NCI-H82 treated with DMSO at 0.1 percent for 48 hours (cell line): ENCODE results near the gene CCDC127.
"Not testable (repeated sequence)": the region's sequence is repeated elsewhere in the genome, so short reads cannot be mapped to it uniquely, and the experiment has no call there.

Experiments used
- DNase-seq: peaks from one replicate; lab custom pipeline; 2025; ENCODE audit not compliant: unreplicated experiment; lab: John Stamatoyannopoulos, UW

The CCDC127 gene

GRCh38 chr5:174876-175465 lies 43.0 kb downstream of the CCDC127 start:
- DNase-seq = no peak

GRCh38 chr5:174291-174600 lies 43.7 kb downstream of the CCDC127 start:
- DNase-seq = no peak

- DNase-seq = no peak
Measured at GRCh38 chr5:173392-174290, 44.3 kb downstream of the CCDC127 start.

GRCh38 chr5:172841-173251 lies 45.1 kb downstream of the CCDC127 start:
- no peak for DNase-seq

GRCh38 chr5:172421-172820 lies 45.5 kb downstream of the CCDC127 start:
- no peak for DNase-seq

GRCh38 chr5:171801-172331 lies 46.1 kb downstream of the CCDC127 start:
- DNase-seq = no peak

GRCh38 chr5:170971-171800 lies 46.8 kb downstream of the CCDC127 start:
- no peak for DNase-seq

GRCh38 chr5:169728-170094 lies 48.2 kb downstream of the CCDC127 start:
- DNase-seq = no peak

GRCh38 chr5:169071-169727 lies 48.8 kb downstream of the CCDC127 start:
- DNase-seq = no peak

GRCh38 chr5:167982-168660 lies 49.8 kb downstream of the CCDC127 start:
- no peak for DNase-seq

GRCh38 chr5:167511-167910 lies 50.4 kb downstream of the CCDC127 start:
- no peak for DNase-seq

- no peak for DNase-seq
Measured at GRCh38 chr5:166441-167372, 51.2 kb downstream of the CCDC127 start.

- DNase-seq = not testable (repeated sequence)
Measured at GRCh38 chr5:164783-165182, 53.2 kb downstream of the CCDC127 start.

GRCh38 chr5:164244-164643 lies 53.7 kb downstream of the CCDC127 start:
- DNase-seq = no peak

GRCh38 chr5:163841-164240 lies 54.1 kb downstream of the CCDC127 start:
- DNase-seq = no peak

- DNase-seq = no peak
Measured at GRCh38 chr5:163338-163620, 54.7 kb downstream of the CCDC127 start.

GRCh38 chr5:162565-163337 lies 55.2 kb downstream of the CCDC127 start:
- DNase-seq = no peak

GRCh38 chr5:162190-162564 lies 55.8 kb downstream of the CCDC127 start:
- no peak for DNase-seq

- no peak for DNase-seq
Measured at GRCh38 chr5:161803-162110, 56.2 kb downstream of the CCDC127 start.
